ENCODE results near the gene PTH1R.

PTH1R gene

DNA sequence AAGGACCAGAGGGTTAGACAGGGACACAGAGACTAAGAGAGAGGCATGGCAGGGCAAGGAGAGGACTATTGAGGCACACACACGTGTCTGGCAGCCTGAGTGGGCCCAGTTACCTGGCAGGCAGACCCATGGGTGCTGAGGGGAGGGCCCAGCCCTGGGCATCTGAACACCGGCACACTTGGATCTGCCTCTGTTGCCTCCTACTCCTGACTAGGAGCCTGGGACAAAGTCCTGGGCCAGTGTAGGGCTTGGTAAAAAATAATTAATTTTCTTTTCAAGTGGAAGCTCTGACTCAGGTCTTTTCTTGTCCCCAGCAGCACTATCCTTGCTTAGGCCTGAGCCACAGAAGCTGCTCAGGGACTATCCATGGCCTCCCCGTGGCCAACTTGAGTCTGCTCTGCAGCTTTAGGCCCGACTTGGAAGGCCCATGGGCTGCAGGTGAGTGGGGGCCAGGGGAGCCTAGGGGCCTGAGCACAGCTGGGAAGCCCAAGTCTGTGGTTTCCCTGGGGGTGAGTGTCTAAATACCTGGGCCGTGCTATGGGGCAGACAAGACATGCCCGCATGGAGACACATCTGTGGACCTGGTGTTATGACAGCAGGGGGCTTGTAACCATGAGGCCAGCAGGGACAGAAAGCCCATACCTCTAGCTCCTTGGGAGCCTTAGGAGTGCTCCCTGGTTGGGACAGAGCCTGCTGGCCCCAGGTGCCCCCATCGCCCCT lies at the start of gene PTH1R:
PTH1R (plus strand) TSS at position 316 of the 720 bp plus-strand sequence. CDS start 5,839 bp downstream, outside the sequence.
- DNase-seq: no peak

DNA sequence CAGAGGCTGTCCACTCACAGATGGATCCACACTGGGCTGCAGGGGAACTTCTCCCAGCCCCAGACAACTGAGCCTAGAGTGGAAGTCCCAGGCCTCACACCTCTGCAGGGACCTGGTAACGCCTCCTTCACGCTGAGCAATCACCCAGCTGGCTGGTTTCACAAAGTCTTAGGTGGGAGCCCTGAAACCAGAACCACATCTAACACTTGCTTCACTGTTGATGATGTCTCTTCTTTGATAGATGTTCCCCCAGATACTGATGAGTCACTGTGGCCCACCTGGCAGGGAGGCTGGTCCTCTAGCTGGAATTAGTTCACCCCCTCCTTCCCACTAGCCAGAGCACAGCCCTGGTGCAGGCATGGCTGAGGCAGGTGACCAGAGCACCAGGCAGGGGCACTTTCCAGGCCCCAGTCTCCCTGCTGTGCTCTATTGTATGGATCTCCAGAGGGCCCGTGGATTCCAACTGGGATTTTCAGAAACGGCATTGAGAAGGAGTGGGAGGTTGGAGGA lies 47.8 kb upstream of the PTH1R start:
- DNase-seq: no peak

DNA sequence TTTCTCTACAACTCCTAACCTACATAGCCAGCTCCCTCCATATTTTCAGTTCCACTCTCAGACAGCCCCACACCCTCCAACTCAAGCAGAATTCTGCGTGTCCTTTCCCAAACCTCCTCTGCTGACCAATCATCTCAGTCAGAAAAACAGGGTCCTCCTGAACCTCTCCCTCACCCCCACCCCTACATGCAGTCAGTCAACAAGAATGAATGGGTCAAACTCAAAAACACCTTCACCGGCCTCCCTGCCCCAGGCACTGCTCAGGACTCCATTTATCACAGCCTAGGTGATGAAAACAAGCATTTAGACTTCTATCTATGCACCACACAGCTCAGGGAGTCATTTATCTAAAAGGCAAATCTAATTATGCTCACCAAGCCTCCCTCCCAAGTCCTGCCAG lies 46.7 kb upstream of the PTH1R start:
- no peak for DNase-seq

DNA sequence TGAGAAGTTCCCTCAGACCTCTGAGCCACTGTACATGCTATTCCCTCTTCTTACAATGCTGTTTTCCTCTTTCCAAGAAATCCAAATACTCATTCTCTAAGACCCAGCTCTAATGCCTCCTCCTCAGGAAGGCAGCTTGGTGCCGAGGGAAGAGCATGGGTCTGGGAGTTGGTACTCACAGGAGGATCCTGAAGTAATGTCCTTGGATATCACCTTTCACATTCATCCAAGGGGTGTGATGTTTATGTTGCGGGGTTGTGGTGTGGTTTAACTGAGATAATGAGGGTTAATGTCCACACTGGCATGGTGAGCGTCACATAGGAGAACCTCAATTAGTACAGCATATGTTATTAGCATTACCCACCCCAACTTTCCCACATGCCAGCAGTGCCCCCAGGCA lies 46.2 kb upstream of the PTH1R start:
- no peak for DNase-seq

DNA sequence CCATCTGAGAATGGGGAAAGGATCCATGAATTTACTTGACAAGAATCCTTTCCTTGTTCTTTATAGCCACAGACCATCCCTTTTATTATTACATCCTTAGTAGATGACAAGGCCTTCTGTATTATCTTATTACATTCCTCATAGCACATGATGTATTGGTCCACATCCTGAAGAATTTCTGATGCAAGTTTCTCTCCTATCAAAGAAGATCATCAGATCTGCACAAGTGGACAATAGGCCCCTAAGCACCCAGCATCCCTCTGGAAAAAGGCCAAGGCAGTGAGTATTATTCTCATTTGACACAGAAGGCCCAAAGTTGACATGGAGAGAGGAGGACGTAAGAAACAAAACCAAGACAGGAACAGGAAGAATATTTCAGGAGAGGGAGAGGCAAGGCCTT lies 45.7 kb upstream of the PTH1R start:
- DNase-seq: no peak

DNA sequence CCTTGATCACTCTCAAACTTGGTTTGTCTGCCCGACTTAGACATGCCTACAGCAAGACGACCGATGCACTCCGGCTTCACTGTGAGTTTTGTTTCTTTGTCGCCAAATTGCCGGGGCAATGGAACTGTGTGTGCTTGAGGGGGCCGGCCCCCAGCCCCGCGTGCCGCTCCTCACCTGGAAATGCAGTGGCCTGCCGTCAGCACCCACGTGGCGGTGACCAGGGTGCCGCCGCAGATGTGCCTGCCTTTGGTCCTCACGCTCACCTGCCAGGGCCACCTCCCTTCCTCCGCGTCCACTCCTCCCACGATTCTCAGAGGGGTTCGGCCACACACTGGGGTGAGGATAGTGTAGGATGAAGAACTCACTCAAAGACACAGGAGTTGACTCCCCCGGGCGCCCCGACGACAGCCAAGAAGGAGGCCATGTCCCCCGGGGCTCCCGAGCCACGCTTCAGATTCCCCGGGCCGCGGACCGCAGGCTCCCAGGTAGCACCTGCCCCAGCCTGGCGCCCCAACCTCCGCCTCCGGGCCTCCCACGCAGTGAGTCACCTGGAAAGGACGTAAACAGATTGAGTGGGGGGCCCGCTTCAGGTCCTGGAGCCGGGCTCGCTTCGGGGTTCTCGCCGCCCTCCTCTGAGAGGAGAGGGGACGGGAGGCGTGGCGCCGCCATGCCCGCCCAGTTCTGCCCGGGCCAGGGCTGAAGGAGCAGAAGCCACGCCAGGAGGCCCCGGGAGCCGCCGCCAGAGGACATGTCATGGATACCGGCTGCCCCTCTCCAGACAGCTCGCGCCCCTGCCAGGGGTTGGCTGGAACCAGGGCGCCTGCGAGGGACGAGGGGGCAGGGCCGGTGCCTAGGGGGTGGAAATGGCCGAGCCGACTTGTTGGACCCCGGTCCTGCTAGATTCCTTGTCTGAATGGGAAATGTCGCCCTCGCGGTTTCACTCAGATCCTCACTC lies 43.9 kb upstream of the PTH1R start:
- DNase-seq: no peak

DNA sequence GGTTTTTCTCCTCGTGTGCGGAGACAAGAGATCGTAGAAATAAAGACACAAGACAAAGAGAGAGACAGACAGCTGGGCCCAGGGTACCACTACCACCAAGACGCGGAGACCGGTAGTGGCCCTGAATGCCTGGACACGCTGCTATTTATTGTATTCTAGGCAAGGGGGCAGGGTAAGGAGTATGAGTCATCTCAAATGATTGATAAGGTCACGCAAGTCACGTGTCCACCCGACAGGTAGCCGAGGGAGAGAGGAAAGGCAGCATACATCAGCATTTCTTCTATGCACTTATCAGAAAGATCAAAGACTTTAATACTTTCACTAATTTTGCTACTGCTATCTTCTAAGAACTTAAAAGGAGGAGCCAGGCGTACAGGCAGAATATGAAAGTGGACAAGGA lies 42.5 kb upstream of the PTH1R start:
- no peak for DNase-seq

DNA sequence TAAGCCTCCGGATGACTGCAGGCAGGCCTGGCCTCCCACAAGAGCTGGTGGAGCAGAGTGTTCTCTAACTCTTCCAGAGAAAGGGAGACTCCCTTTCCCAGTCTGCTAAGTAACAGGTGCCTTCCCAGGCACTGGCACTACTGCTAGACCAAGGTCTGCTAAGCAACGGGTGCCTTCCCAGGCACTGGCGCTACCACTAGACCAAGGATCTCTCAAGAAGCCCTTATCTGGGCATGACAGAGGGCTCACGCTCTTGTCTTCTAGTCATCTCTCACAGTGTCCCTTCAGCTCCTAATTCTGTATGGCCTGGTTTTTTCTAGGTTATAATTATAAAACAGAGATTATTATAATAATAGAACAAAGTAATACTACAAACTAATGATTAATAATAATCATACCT lies 42.0 kb upstream of the PTH1R start:
- no peak for DNase-seq

DNA sequence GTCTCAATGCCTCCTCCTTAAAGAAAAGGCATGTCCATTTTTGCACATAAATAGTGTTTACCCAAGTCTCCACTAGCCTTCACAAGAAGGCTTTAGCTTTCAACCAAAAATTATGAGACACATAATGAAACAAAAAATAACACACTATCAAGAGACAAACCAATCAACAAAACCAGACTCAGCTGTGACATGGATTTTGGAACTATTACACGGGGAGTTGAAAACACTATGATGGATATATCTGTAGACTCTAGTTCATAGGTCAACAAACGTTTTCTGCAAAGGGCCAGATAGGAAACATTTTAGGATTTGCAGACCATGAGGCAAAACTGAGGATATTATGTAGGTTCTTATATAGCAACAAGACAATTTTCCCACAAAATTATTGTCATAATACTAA lies 39.2 kb upstream of the PTH1R start:
- DNase-seq: no peak

DNA sequence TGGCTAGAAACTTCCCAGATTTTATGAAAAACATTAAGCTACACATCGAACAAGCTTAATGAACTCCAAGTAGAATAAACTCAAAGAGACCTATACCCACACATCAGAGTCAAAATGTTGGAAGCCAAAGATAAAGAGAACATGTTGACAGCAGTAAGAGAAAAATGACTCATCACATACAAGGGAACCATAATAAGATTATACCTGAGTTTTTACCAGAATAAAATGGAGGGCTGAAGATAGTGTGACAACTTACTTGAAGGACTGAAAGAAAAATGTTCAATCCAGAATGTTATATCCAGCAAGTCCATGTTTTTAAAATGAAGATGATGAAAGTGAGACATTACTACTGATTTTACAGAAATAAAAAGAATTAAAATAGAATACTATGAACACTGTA lies 37.0 kb upstream of the PTH1R start:
- DNase-seq: no peak

DNA sequence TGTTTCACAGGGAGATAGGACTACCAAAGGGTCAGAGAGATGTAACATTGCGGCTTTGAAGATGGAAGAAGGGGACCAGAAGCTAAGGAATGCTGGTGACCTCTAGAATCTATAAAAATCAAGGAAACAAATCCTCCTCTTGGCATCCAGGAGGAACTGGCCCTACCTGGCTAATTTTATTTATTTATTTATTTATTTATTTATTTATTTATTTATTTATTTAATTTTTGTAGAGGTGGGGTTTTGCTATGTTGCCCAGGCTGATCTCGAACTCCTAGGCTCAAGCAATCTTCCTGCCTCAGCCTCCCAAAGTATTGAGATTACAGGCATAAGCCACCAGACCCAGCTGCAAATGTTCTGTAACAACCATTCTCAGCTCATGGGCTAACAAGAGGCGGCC lies 34.0 kb upstream of the PTH1R start:
- DNase-seq: no peak

DNA sequence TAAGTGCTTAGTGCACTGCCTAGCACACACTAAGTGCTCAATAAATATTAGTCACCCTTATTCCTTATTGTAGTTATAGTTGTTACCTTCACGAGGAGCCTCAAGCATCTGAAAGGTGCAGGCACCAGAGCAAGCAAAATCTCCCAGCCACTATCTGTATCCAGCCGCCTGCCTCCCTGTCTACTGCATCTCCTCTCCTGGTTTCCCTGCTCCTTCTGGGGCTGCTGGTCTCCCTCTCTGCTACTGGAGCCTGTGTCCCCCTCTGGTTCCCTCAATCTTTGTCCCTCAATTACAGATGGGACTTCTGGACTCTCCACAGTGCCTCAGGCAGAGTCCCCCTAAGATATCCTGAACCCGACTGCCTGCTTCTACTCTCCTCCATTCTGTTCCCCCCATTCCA lies 33.1 kb upstream of the PTH1R start:
- DNase-seq: no peak

DNA sequence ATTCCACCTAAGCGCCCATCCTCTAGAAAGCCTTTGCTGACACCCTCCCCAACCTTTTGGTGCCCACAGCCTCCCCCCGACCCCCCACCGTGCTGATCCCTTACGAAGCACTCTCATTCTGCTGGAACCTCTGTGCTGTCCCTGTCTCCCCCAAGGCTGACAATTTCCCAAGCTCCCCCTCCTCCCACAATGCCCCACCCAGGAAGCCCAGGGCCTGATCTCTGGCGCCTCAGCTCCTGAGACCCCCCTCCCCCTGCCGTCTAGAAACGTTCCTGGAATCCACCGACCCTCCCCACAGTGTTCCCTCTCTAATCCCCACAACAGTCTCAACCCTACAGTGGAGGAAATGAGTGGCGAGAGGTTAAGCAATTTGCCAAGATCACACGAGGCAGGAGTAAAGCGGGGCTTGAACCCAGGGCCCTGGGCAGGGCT lies 32.6 kb upstream of the PTH1R start:
- DNase-seq: no peak

DNA sequence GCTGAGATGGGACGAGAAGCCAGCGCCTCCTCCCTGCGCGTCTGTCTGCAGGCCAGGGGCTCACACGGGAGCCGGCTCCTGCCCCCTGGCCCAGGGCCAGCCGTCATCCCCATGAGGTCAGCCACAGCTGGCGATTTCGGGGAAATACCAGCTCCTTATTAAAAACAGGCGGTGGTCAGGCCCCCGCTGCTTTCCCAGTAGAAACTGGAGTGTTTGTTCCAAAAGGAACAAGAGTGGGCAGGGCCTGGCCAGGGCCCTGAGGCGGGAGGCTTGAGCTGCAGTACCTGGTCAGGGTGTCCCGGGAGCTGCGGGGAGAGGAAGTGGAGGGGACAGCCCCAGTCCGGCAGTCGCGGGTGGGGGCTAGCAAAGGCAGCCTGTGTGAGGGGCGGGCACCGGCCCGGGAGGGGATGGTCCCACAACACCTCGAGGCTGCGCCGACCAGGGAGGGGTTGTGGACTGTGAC lies 32.1 kb upstream of the PTH1R start:
- no peak for DNase-seq

DNA sequence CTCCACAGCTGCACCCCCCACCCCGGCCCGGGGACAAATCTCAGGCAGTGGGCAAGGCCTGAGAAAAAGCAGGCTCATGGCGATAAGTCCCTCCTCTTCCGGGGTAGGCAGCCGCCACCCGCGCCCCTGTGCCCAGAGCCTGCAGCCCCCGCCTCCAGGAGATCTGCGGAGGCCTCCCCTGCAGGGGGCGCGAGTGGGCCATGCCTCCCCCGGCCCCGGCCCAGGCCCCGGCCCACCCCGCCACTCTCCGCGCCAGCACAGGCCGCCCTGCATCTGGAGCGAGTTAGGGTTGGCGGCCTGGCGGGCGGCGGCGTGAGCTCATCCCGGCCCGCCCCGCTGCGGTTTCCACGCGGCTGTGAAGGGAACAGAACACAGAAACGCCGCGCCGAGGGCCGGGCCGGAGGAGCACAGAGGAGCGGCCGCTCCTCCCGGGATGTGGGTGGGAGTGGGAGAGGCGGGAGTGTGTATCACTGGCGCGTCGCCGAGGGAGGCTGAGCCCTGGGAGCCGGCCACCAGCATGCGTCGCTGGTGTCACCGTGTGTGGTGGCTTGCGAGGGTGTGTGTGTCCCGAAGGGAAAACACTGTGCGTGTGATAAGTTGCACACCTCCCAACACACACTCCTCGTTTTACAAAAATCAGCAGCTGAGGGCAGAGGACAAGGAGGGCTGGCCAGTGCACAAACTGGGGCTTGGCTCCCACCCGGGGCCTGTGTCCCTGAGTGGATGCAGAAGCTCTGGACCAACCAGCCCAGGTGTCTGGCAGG lies 31.5 kb upstream of the PTH1R start:
- DNase-seq: peak; percentile 31

DNA sequence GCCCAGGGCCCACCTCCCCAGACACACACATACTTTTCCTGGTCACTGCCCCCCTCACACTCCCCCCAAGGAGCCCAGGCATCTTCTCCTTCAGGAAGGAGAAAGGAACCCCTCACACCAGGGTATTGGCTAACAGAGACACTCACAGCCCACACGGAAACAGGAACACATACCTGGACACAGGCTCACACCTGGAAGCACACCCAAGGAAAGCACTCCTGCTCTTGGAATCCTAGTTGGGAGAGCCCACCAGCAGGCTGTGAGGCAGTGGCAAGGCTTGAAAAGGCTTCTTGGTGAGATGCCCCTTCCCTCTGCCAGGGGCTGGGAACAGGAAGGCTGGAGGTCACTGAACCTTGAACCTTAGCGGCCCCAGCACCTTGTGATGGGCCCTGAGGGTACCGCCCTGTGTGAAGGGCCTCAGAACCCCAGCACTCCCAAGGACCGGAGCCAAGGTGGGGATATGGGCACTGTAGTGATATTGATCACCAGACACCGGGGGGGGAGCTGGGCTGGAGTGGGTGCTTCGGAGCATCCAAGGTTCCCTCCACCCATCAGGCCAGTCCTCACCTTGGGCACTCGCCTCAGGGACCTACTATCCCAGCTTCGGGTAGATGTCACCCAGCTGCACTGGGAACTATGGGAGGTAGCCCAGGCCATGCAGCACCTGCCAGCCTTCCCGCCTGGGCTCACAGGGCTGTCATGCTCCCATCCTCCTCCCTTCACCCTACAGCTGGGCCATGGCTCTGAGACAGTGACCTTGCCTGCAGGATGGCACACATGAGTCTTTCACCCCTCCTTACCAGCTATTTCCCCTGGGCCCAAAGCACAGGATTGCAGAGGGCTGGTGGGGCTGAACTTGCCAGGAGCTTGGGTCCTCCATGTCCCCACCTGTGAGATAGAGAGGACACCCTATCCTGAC lies 30.6 kb upstream of the PTH1R start:
- no peak for DNase-seq

DNA sequence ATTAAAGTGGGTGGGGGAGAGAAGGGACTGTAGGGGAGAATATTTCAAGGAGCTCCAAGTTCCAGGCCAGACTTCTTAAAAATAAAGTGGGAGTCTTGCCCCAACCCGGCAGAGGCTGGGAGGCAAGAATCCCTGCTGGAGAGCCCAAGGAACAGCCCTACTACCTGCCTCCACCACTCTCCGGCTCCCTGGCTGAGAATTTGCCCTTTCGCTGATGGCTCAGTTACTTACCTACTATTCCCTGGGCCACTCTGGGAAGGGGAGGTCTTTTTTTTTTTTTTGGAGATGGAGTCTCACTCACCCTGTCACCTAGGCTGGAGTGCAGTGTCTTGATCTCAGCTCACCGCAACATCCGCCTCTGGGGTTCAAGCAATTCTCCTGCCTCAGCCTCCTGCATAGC lies 29.8 kb upstream of the PTH1R start:
- DNase-seq: no peak

DNA sequence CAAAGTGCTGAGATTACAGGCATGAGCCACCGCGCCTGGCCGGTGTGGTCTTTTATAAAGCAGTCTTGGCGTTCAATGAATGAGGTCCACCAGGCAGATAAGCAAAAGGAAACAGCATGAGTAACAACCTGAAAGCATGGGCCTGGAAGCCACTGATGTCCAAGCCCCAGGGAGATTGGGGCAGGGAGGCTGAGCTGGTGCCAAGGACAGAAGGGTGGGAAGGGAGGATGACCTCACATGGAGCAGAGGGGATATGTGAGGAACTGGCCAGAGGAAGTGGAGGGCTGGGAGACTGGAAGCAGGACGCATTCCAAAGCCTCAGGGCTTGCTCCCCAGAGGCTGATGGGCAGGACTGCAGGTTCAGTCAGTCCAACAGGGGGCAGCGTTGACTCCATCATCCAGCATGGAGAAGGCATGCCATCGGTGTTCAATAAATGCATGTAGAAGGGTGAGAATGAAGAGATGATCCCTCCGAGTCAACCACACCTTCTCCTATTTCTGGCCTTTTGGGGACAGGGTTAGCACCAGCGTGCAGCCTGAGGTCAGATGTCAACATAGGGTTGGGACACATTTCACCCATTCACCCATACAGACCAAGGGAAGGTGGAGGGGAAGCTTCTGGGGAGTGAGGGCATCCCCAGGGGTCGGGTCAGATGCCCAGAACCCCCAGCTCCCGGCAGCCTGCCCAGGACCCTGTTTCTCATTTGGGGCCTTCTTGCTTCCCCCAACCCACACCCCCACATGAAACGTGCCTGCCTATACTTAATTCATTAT lies 29.1 kb upstream of the PTH1R start:
- no peak for DNase-seq

DNA sequence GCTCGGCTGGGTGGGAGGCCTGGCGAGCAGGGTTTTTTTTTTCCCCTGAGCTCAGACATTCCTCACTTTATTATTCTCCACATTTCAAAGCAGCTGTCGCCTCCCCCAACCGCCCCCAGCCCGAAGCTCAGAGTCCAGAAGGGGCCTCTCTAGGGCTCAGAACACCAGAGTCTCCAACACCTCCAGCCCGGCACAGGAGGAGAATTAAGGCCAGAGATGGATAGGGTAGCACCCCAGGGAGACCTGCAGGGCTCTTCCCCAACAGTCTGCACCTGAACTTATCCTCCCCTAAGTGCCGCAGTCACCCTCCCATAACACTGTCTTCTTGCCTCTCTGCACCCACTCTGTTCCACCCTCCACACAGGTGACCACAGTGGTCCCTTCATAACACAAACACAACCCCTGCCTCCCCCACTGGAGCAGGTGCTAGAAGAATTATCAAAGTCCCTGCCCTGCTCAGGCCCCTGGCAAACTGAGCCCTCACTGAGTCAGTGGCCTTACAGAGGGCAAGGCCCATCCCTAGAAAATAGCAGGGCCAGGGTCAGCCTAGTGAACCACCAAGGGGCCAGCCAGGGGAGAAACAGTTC lies 28.4 kb upstream of the PTH1R start:
- DNase-seq: no peak

DNA sequence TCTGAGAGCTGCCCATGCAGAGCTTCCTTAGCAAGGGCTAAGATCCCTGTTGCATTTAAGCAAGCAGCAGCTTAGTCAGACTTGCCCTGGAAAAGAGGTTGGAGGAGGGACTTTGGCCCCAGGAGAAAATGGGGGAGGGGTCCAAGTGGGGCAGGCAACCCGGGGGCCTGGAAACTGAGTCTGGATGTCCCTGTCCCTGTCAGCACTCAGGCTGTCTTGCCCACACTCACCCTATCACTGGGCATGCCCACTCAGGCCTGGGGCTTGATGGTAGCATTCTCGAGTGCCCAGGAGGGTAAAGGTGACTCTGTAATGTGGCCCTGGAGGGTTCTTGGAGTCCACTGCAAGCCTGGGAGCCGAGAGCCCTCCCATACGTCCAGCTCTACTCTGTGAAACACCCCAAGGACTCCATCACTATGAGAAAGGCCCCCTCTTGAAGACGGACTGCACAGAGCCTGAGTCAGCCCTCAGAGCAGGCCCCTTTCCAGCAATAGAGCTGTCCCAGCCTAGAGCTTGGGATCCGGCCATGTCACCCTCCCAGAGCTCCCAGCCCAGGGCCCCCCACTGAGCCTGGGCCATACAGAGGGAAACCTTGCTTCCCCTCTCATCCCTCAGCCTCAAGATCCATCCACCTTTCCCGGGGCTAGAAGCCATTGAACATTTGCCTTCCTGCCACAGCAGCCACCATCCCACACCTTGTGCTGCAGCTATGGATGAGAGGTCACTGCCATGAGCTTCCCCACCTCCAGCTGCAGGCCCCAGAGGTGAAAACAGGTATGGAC lies 27.6 kb upstream of the PTH1R start:
- DNase-seq: no peak
